Stimulated activated CD4-positive, alpha-beta T cell treated with anti-CD3 and anti-CD28 coated beads, Interleukin-4, amount 100 ng/mL, for 4 hours (primary cell): ENCODE results near the gene NAE1.

Source experiments
- DNase-seq, 2 experiments: peaks; one replicate each; pipeline ENCODE4 v3.0.0-alpha.2; 2020

The NAE1 gene

DNA sequence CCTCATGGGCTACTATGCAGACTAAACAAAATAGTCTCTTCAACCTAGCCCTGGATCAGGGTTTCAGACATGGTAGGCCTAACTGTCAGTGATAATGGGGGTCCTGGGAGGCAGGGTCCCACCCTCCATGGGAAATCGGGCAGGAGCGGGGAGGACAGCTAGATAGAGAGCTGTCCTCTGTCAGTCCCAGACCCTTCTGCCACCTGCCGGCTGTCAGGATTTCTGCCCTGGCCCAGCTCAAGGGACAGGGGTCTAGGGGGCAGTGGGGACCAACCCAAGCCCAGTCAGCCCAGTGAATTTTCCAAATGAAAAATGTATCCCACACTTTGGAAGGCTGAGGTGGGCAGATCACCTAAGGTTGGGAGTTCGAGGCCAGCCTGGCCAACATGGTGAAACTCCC lies 18.8 kb upstream of the NAE1 start:
- DNase-seq, result no peak

DNA sequence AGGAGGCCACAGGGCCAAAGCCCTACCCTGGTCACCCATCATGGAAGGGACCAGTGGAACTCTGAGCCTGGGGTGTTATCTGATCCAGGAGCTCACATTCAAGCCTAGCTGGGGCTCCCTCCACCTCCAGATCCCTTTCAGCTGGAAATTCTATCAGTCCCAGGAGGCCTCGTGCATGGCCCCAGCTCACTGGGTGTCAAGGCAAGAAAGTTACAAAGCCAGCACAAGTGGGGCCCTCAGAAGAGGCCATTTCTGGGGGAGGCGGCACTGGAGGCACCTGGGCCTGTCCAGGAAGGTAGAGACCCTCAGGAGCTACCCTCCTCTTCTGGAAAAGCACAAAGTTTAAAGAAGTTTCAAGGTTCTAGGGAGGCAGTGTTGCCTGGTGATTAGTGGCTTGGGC lies 18.2 kb upstream of the NAE1 start:
- DNase-seq, result no peak

DNA sequence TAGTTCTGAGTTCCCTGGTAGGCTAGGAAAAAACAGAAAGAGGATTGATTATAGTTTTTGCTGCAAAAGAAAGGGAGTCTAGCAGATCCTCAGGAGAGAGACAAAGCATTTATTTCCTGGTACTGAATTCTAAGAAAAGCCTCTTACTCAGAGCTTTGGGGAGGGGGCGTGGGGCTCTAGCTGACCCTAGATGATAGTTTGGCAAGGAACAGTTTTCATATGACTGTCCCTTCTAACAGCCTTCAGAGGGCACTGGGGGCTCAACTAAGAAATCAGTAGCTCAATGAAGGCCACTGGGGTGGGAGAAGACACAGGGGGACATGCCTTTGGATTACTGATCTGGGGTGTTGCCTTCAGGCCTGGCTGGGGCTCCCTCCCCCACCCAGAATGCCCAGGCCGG lies 17.4 kb upstream of the NAE1 start:
- DNase-seq, result no peak

DNA sequence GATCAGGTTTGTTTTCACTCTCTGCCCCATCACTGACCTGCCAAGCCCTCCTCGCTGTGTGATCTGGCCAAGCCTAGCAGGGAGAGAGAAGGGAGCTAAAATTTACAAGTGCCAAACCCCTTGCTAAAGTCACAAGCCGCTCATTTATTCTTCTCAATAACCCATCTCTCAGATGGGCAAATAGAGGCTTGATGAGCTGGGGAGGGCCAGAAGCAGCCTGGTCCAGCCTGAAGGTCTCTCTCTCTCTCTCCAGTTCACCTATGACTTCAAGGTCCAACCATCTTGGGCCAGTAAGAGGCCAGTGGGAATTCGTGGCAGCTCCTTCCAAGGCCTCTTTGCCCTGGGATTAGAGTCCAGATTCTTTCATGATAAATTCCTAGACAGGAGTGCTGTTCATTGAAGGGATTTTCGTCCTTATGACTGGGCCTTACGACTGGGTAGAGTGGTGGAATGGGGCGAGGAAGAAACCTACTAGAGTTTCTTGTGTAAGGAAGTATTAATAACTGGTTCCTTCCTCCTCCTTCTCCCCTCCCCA lies 16.8 kb upstream of the NAE1 start:
- DNase-seq, result no peak

DNA sequence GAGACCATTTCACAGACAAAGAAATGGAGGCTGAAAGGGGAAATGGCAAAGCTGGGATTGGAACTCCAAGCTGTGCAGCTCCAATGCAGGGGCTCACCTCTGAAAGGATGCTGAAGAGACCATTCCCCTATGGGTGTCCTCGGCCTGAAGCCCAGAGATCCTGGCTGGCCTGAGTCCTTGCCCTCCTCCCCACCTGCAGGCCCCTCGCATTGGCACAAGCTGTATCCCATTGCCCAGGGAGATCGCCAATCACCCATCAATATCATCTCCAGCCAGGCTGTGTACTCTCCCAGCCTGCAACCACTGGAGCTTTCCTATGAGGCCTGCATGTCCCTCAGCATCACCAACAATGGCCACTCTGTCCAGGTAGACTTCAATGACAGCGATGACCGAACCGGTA lies 16.1 kb upstream of the NAE1 start:
- DNase-seq, result no peak

DNA sequence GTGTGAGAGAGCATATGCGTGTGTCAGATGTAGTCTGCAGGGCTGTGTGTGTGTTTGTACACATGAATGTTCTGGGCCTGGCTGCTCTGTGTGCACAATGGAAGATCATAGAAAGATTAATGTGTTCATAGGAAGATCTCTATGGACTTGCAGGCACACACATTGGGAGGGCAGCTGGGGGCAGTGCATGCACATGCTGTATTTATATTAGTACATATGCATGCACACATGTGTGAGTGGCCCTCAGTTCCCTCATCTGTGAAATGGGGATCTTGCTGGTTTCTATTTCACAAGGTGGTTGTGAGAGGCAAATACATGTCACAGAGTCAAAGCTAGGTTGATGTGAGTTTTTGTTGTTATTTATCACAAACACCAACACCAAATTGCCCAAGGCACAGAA lies 15.5 kb upstream of the NAE1 start:
- DNase-seq, result no peak

- no peak for DNase-seq
Observed at GRCh38 chr16:66845791-66846221, 15.0 kb upstream of the NAE1 start.

DNA sequence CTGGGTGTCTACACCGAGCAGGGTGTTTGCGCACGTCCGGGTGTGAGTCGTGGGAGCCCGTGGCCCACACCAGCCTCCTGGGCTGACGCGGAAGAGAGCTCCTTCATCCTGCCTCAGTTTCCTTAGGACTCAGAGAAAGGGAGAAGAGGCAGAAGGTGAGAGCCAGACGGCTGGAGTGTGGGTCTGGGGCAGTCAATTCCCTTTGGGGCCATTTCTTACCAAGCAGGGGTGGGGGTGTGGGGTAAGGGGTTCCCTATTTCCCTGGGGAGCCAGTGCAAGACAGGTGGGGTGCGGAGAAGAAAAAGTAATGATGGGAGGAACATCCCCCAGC lies 14.3 kb upstream of the NAE1 start:
- no peak for DNase-seq

DNA sequence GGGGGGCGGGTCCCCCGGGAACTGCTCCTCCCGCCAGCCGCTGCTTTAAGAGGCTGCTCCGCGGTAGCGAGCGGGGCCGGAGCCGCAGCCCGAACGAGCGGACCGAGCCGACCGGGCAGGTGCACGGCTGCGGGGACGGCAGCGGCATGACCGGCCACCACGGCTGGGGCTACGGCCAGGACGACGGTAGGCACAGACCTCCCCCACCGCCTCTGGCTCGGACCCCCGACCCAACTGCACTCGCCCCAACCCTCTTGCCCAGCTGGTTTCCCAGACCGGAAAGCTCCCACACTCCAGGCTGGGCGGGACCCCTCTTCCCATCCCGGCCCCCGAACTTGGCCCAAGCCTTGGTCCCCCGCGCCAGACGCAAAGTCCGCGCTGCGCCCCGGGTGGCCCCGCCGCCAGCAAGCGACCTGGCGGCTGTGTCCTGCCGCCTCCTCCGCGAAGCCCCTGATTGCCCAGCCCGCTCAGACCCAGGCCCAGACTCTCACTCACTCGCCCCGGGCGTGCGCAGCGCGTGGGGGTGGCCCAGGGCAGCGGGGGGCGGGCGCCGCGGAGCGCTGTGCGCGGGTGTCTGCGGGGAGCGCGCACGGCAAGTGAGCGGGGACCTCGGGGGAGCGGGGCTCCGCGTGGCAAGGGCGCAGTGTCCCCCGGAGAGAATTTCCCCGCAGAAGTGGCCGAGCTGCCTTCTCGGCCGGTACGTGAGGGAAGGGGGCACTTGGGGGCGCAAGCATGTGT lies 13.7 kb upstream of the NAE1 start, which contains the start of gene CA7:
Gene CA7 (plus strand): TSS at position 73 of the 738 bp plus-strand sequence. CDS start 74 bp downstream, at position 147.
- DNase-seq, result no peak

- no peak for DNase-seq
Observed at GRCh38 chr16:66844009-66844341, 13.2 kb upstream of the NAE1 start.

DNA sequence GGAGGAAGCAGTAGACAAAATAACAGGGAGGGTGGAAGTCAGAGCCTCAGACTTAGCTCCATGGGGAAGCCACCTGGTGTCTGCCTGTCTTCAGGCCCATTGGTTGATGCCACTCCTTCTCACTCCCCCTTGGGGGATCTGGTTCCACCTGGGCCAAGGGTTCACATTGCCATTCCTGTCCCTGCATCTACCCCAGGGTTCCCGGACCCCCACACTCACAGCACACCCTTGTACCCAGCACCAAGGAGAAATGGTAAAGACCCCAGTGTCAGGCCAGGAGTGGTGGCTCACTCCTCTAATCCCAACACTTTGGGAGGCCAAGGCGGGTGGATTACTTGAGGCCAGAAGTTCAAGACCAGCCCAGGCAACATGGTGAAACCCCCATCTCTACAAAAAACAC lies 12.4 kb upstream of the NAE1 start:
- no peak for DNase-seq

DNA sequence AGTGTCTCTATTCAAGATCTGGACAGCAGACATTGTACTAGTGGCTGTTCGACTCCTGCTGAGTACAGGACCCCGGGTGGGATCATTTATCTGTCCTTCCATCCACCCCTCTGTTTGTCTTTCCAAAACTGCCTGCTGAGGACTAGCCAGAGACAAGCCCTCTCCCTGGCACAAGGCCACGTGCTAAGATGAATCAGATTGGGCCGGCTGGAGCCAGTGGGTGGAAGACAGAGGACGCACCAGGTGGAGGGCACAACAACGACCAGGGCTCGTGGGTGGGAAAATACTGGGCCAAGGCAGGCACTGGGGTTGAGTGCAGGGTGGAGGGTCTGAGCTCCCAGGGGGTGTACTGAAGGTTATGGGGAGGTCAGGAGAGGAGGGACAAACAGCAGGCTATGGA lies 12.0 kb upstream of the NAE1 start:
- DNase-seq, result no peak

GRCh38 chr16:66841366-66841765 lies 10.6 kb upstream of the NAE1 start:
- DNase-seq, result no peak

DNA sequence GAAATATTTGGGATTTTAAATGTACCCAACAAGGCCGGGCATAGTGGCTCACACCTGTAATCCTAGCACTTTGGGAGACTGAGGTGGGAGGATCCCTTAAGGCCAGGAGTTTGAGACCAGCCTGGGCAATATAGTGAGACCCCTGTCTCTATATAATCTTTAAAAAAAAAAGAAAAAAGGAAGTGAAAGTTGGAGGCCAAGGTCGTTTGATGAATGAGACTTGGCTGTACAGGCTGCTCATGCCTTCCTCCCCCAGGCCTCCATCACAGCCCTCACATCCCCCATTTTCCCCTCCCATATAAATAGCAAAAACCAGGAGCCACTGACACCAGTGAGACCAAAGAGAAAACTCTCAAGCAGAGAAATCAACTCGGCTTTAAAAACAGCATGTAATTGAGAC lies 10.1 kb upstream of the NAE1 start:
- no peak for DNase-seq

GRCh38 chr16:66834746-66835145 lies 4.0 kb upstream of the NAE1 start:
- no peak for DNase-seq

DNA sequence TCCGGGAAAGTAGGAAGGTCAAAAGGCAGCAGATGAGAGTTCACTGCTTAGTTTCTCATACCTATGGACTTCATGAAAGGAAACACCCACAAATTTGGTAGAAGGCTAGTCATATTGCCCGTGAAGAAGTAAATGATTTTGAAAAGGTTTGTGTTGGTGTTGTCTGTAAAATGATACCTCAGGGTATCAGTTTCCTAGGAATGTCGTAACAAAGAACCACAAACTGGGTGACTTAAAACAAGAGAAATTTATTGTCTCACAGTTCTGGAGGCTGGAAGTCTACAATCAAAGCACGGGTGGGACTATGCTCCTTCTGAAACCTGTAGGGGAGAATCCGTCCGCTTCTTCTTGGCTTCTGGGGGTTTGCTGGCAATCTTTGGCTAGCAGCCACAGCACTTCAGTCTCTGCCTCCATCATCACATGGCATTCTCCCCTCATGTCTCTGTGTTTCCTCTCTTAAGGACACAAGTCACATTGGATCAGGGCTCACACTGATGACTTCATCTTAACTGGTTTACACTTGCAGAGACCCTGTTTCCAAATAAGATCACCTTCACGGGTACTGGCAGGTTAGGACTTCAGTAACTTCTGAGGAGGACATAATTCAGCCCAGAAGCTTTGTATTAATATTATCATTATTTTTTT lies 2.0 kb upstream of the NAE1 start:
- DNase-seq, result no peak

DNA sequence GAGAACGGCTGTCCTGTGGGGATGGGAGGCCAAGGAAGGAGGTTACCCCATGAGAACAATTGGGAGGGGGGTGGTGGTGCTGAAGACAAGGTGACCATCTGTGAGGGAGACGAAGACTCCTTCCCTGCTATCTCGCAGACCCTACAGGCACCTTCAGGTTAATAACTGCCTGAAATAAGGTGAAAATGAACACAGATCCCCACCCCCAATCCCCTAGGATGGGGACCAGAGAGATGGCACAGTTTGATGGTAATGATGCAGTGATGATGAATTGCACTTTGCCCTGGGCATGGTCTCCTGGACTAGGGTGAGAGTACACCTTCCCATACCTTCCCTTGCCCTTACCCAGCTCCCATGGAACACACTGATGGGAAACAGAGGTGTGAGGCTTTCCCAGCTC lies 1.4 kb upstream of the NAE1 start:
- DNase-seq, result no peak

GRCh38 chr16:66824006-66824405 lies 6.8 kb downstream of the NAE1 start:
- no peak for DNase-seq

GRCh38 chr16:66814734-66815133 lies 16.0 kb downstream of the NAE1 start:
- DNase-seq, result no peak

DNA sequence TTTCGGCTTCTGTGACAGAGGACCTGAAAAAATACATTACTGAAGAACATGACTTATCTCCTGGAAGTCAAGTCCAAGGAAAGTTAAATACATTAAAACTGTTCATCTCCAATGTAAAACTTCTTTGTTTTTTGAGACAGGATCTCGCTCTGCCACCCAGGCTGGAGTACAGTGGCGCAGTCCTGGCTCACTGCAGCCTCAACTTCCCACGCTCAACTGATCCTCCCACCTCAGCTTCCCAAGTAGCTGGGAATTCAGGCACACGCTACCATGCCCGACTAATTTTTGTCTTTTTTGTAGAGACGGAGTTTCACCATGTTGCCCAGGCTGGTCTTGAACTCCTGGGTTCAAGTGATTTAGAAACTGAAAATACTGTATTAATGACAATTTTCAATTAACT lies 19.7 kb downstream of the NAE1 start:
- no peak for DNase-seq

DNA sequence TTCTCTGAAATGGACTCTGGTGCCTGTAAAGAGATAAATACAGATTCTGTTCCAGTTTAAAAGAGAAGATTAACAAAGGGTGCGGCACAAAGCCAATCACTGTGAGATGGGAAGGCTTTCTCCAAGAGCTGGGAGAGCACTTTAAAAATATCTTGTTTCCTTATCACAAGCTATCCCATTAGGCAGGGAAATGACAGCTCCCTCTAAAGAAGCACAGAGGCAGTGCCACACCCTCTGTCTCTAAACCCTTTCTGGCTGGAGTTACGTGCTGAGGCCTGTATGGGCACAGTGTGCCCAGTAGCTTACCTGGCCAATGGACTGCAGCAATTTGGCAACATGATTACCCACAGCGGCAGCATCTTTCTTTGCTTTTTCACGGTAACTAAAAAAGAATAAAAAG lies 20.4 kb downstream of the NAE1 start:
- DNase-seq, result no peak

GRCh38 chr16:66809765-66810164 lies 21.0 kb downstream of the NAE1 start:
- no peak for DNase-seq

GRCh38 chr16:66802159-66802558 lies 28.6 kb downstream of the NAE1 start:
- DNase-seq, result no peak

GRCh38 chr16:66801320-66802105 lies 29.3 kb downstream of the NAE1 start, which contains the start of gene TERB1:
TSS of gene TERB1 (minus strand) at chr16:66801584. CDS start at chr16:66796798, 4,786 bp downstream.
- no peak for DNase-seq
